Measurements from ENCODE around the gene ISG15.
"Not testable (repeated sequence)": the region's sequence is repeated elsewhere in the genome, so short reads cannot be mapped to it uniquely, and the experiment has no call there.

ISG15 gene

GRCh38 chr1:1013922-1014648 lies 788 bp downstream of the ISG15 start:
- DNase-seq, result peak; percentile 38

GRCh38 chr1:1014799-1015681 lies 1.7 kb downstream of the ISG15 start:
- no peak for DNase-seq

GRCh38 chr1:1017397-1018320 lies 4.4 kb downstream of the ISG15 start:
- DNase-seq, result not testable (repeated sequence)

- not testable (repeated sequence) for DNase-seq
Measured at GRCh38 chr1:1018321-1018685, 5.0 kb downstream of the ISG15 start.

DNA sequence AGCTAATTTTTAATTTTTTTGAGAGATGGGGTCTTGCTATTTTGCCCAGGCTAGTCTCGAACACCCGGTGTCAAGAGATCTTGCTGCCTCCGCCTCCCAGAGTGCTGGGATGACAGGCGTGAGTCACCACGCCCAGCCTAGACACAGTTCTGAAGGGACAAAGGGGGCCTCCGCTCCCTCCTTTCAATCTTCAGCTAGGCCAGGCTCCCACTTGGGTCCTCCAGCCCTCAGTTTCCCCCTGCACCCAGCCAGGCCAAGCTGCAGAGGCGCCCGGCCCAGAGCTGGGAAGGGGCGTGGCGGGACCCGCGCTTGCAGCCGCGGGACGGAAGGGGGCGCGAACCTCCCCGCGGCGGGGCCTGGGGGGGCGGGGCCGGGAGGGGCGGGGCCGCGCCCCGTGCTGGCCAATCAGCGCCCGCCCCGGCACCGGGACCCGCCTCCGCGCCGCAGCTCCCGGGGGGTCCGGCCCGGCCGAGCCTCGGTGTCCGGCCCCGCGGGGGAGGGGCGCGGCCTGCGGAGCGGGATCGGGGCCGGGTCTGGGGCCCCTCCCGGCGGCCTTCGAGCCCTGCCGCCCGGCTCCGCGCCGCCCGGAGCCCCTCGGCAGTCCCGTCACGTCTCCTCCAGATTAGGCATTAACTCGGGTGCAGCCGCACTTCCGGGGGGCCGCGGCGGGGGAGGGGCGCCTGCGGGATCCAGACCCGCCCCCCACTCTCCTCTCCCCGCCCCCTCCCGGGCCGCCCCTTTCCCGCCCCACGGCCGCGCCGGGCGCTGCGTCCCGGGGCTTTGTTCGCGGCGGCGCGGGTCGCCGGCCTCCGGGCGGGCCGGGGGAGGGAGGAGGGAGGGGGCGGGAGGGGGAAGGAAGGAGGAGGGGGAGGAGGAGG lies 6.1 kb downstream of the ISG15 start:
- DNase-seq, result peak; percentile 56

DNA sequence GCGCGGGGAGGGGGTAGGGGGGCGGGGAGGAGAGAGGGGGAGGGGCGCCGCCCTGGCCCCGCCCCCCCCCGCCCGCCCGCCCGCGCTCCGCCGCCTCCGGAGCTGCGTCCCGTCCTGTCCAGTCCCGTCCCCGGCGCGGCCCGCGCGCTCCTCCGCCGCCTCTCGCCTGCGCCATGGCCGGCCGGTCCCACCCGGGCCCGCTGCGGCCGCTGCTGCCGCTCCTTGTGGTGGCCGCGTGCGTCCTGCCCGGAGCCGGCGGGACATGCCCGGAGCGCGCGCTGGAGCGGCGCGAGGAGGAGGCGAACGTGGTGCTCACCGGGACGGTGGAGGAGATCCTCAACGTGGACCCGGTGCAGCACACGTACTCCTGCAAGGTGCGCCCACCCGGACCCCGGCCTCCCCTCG lies 6.7 kb downstream of the ISG15 start, which contains the start of gene AGRN:
TSS of gene AGRN (plus strand) at position 121 of the 405 bp plus-strand sequence. CDS start at position 174, 53 bp downstream.
- DNase-seq, result no peak

DNA sequence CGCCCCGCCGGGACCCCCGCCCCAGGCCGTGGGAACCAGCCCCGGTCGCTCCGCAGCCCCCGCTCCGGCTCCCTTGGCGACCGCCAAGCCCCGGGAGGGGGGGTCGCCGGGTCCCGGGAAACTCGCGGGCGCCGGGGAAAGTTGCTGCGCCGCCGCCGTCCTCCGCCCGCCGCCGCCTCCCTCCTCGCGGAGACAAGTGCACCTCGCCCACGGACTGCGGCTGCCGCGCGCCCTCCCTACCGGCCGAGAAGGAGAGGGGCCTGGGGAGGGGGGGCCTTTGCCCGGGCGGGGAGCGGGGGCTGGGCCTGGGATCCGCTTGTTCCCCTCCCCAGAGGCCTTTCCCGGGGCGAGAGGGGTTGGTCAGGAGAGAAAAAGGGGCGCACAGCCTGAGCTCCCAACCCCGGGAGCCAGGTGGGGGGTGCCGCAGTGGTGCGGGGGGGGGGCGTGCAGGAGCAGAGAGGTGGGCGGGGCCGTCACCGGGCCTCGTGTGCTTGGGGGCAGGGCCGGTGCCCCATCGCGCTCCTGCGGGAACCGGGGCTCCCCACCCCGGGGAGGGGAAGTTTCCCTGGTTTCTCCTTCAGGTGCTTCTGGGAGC lies 7.2 kb downstream of the ISG15 start:
- DNase-seq, result no peak

DNA sequence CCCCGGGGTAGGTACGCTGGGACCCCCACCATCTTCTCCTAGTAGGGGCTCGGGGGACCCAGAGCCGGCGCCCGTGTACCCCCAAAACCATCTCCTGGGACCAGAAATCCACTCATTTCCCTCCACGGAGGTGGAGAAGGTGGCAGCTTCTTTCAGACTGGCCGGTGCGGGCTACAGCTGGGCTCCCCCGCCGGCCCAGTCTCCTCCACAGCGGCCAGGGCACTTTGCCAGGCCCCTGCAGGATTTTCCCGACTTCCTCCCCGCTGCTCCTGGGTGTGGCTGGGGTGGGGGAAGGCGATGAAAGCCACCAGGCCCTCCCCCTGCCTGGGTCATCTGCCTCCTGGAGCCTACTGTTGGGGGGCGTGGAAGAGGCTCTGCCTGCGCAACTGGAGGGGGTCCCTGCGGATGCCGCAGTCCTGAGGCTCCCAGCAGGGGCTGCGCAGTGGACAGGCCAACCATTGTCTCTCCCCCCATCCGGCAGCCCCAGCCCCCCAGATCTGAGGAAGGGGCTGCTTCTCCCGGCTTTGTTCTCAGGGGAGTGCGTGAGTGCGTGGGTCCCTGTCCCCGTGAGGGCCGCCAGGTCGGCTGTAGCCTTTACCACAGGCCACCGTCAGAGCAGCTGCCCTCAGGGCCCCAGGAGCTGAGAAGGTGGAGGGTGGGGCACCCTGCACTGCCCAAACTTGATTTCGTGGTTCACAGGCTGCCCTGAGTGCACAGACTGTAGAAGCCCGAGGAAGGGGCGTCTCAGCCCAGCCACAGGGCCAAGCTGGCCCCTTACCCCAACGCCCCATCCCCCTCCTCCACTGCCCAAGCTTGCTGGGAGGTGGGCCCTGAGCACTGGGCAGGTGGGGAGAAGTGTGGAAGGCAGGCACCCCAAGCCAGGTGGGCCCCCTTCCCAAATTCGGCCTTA lies 8.0 kb downstream of the ISG15 start:
- no peak for DNase-seq

GRCh38 chr1:1021920-1022259 lies 8.6 kb downstream of the ISG15 start:
- DNase-seq, result no peak

GRCh38 chr1:1022302-1023009 lies 9.2 kb downstream of the ISG15 start:
- no peak for DNase-seq

DNA sequence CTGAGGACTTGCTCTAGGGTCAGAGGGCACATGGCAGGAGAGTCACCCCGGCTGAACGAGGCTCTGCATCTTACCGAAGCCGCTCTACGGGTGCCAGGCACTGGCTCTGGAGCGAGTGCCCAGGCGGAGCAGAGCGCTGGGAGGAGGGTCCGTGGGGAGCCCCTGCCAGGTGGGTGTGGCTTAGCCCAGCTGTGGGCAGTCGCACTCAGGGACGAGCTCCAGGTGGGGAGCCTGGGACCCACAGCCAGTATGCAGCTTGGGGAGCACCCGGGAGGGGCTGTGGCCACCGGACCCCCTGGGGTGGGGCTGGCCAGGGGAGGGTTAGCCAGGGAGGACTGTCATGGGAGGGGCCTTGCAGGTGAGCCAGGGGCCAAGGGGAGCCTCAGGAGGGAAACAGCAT lies 10.4 kb downstream of the ISG15 start:
- DNase-seq, result no peak

DNA sequence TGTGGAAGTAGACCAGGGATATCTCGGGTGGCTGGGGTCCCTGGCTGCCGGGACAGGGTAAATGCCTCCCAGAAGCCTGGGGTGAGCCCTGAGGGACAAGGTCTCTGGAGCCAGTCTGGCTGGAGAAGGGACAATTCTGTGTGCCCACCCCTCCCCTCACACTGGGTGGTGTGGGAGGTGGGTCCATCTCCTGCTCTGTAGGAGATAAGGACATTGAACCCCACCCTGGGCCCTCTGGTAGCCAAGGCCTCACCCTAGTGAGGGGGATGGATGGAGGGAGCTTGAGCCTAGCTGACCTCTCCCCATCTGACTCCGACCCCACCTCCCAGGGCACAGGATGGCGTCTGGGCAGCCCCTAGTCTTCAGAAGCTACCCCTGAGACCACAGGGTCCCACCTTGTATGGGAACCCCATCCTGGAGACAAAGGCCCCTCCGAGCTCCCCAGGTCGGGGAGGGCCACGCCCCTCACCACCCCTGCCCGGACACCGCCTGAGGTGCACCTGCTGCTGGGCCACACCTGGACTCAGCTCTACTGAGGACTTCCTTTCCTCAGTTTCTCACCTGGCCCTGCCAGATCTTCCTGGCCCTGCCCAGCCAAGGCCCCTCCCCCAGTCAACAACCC lies 11.0 kb downstream of the ISG15 start:
- DNase-seq, result no peak

GRCh38 chr1:1024771-1025699 lies 11.7 kb downstream of the ISG15 start:
- DNase-seq, result no peak

DNA sequence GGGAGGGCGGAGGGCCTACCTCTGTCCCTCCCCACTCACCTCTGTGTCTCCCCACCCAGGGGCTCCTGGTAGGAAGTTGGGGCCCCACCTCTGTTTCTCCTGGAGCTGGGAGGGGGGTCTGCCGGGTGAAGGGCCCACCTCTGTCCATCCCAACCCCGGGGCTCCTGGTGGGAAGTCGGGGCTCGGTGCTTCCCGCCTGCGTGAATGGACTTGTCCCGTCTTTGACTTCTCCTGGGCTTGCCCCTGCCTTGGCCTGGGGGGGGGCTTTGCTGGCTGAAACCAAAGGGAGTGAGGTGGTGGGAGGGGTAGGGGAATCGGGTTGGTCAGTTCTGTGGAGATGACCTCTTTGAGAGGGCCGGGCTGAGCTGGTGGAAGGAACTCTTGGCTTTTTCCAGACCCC lies 12.4 kb downstream of the ISG15 start:
- no peak for DNase-seq

- no peak for DNase-seq
Measured at GRCh38 chr1:1026599-1027413, 13.5 kb downstream of the ISG15 start.

- DNase-seq, result no peak
Measured at GRCh38 chr1:1027791-1028190, 14.5 kb downstream of the ISG15 start.
